Glutamatergic neuron (in vitro differentiated cells): ENCODE results near the gene SREBF2. TPM values are rescaled to one million over a fixed set of nuclear protein-coding genes. Genes with fewer than 3 reads are reported as not detected.

ENCODE experiments used
- DNase-seq: peaks from one replicate; pipeline ENCODE4 v3.0.0; 2022
- H3K27ac Mint-ChIP-seq: one replicate; pipeline ENCODE4 v1.8.0; 2020; ENCODE audit warnings: mild to moderate bottlenecking, mixed read lengths, inconsistent platforms; ENCODE audit not compliant: unreplicated experiment
- H3K27me3 Mint-ChIP-seq: one replicate; pipeline ENCODE4 v1.8.0; 2020; ENCODE audit warnings: mild to moderate bottlenecking, moderate library complexity, mixed read lengths, inconsistent platforms; ENCODE audit not compliant: unreplicated experiment
- H3K36me3 Mint-ChIP-seq: one replicate; pipeline ENCODE4 v1.8.0; 2020; ENCODE audit warnings: mild to moderate bottlenecking, mixed read lengths, inconsistent platforms; ENCODE audit not compliant: unreplicated experiment
- H3K4me1 Mint-ChIP-seq: one replicate; pipeline ENCODE4 v1.8.0; 2020; ENCODE audit warnings: mild to moderate bottlenecking, low read depth, mixed read lengths, inconsistent platforms; ENCODE audit not compliant: unreplicated experiment
- H3K4me3 Mint-ChIP-seq: one replicate; pipeline ENCODE4 v1.8.0; 2020; ENCODE audit warnings: mild to moderate bottlenecking, mixed read lengths, inconsistent platforms; ENCODE audit not compliant: unreplicated experiment
- H3K9me3 Mint-ChIP-seq: one replicate; pipeline ENCODE4 v1.8.0; 2020; ENCODE audit warnings: mild to moderate bottlenecking, moderate library complexity, mixed read lengths, inconsistent platforms; ENCODE audit not compliant: unreplicated experiment
- total RNA-seq: library from RNA; stranded (reverse); fragmentation: NEBNext Ultra II Directional; extraction: Animal tissue kit (Norgen Biotek cat#: 25700); gene quantifications from one replicate; pipeline ENCODE4 v1.2.1, GENCODE V29; 2021; ENCODE audit not compliant: unreplicated experiment
- TF ChIP-seq, protein P1 (sequence below): fragments of 200-600 bp; sonication (generic); IDR thresholded peaks from one replicate; pipeline ENCODE4 v1.5.0; 2021; ENCODE audit not compliant: partially characterized antibody, unreplicated experiment

Gene SREBF2
- total RNA-seq, 1 donor from 2014 or later: 291 TPM

DNA sequence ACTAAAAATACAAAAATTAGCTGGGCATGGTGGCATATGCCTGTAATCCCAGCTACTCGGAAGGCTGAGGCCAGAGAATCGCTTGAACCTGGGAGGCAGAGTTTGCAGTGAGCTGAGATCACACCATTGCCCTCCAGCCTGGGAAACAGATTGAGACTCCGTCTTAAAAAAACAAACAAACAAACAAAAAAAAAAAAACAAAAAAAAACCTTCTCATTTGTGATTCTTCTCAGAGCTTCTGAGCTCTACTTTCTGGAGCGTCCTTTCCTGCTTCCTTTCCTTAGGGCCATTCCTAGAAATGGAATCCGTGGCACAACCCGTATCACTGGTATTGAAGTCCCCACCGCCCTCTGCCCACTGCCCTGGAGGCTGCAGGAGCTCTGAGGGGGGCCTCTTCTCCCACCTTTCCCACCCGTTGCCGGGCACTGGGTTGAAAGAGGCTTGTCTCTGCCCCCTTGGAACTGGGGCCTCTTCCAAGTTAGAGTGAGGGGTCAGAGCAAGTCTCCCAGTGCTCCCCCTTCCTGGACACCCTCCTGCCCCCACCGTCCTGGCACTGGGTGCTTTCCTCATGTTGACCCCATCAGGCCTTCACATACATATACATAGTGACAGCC lies 83.9 kb downstream of the SREBF2 start:
- TF ChIP-seq, protein P1, sequence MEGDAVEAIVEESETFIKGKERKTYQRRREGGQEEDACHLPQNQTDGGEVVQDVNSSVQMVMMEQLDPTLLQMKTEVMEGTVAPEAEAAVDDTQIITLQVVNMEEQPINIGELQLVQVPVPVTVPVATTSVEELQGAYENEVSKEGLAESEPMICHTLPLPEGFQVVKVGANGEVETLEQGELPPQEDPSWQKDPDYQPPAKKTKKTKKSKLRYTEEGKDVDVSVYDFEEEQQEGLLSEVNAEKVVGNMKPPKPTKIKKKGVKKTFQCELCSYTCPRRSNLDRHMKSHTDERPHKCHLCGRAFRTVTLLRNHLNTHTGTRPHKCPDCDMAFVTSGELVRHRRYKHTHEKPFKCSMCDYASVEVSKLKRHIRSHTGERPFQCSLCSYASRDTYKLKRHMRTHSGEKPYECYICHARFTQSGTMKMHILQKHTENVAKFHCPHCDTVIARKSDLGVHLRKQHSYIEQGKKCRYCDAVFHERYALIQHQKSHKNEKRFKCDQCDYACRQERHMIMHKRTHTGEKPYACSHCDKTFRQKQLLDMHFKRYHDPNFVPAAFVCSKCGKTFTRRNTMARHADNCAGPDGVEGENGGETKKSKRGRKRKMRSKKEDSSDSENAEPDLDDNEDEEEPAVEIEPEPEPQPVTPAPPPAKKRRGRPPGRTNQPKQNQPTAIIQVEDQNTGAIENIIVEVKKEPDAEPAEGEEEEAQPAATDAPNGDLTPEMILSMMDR: no peak
- Mint-ChIP-seq H3K36me3 (no peaks in the 10 kb centered on the region), H3K4me3 (no peak overlapping the region), H3K4me1 (peaks cover 2% of the 10 kb centered on the region), H3K9me3 (peaks cover 5% of the 10 kb centered on the region), H3K27me3 (peaks cover 32% of the 10 kb centered on the region), H3K27ac (no peak overlapping the region)
- no peak for DNase-seq

DNA sequence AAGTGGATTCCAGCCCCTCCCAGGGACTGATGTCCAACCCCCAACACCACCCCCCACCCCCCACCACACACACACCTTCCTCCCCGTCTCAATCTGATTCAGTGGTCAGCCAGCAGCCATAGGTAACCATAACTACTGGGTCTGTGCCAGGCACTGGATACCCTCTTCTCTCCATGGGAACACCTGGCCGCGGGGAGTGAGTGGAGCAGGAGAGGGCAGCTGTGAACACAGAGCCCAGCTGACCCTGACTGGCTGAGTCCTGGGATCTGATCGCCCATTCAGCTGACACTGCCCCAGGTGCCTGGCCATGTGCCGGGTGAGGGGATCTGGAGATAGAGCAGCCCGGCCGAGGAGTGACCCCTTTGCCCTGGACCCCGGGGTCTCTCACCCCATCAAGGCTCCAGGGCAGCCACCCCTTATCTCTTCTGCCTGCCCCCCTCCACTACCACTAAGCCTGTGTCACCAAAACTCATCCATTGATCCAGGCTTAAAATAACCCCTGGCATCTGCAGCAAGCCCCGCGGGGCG lies 84.5 kb downstream of the SREBF2 start:
- no peak overlapping the region for H3K27ac Mint-ChIP-seq
- peaks cover 2% of the 10 kb centered on the region for H3K4me1 Mint-ChIP-seq
- TF ChIP-seq, protein P1: no peak
- H3K4me3 Mint-ChIP-seq: no peak overlapping the region
- peaks cover 5% of the 10 kb centered on the region for H3K9me3 Mint-ChIP-seq
- DNase-seq: no peak
- H3K36me3 Mint-ChIP-seq: no peaks in the 10 kb centered on the region
- peaks cover 27% of the 10 kb centered on the region for H3K27me3 Mint-ChIP-seq

DNA sequence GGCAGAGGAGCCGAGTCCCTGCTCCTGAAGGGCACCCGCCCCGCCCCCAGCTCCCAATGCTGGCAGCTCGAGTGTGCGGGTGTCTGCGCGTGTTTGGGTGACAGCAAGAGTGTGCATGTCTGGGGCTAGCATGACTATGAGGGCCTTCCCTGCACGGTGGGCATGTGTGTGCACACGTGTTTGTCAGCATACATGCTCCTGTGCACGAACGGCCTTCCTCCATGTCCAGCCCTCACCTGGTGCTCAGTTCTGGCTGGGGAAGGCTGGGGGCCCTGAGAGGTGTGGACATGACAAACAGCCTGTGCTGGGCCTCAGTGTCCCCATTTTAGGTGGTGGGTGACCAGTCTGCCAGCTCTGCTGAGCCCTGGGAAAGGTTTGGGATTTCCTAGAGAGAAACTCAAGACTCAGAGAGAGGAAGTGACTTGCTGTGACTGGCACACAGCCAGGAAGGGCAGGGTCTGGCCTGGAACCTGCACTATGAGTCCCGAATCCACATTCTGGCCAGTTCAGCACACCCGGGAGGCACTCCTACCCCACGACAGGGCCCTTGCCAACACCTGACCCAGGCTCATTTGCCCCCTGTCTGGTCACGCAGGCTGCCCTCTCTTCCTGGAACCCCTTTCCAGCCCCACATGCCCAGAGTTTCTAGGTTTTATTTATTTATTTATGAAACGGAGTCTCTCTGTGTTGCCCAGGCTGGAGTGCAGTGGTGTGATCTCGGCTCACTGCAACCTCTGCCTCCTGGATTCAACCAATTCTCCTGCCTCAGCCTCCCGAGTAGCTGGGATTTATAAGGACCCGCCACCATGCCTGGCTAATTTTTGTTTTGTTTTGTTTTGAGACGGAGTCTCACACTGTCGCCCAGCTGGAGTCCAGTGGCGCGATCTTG lies 85.2 kb downstream of the SREBF2 start:
- H3K27ac Mint-ChIP-seq: no peak overlapping the region
- H3K27me3 Mint-ChIP-seq: peaks cover 22% of the 10 kb centered on the region
- no peak for DNase-seq
- H3K4me3 Mint-ChIP-seq: no peak overlapping the region
- peaks cover 5% of the 10 kb centered on the region for H3K9me3 Mint-ChIP-seq
- TF ChIP-seq, protein P1: no peak
- H3K4me1 Mint-ChIP-seq: peaks cover 2% of the 10 kb centered on the region
- H3K36me3 Mint-ChIP-seq: no peaks in the 10 kb centered on the region

DNA sequence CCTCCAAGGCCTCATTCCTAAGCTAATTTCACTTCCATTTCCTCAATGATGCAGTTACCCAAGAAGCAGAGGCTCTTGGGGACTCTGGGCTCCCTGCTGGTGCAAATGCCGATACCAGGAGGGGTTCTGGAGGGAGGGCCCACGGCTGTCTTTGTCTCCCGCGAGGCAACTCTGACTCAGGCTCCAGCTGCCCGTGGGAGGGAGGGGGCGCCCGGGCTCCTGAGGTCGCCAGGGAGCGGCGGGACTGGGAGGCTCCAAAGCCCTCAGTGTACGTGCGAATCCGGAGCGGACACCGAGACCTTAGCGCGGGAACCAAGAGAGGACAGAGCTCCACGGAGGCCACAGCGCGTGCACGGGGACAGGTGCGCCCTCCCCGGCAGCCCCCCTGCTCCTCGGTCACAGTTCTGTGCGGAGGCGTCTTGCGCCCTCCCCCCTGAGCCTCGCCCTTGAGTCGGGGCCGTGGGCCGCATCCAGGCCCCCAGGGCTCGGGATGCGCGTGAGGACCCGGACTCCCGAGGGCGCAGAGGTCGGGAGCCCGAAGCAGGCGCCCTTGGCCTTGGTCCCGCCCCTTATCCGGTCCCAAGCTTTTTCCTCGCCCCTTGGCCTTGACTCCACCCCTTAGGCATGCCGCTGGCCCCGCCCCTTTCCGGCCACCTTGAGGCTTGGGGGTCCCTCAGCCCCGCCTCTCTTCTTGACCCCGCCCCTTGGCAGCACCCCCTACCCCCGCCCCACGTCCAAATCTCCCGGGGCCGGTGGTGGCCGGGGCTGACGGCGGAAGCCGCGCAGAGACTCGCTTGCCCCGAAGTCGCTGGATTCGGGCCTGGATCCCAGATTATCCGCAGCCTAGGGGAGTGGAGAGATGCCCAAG lies 86.7 kb downstream of the SREBF2 start:
- peaks cover 23% of the 10 kb centered on the region for H3K27me3 Mint-ChIP-seq
- peak; percentile 81 for DNase-seq
- H3K4me1 Mint-ChIP-seq: peaks cover 2% of the 10 kb centered on the region
- H3K36me3 Mint-ChIP-seq: no peaks in the 10 kb centered on the region
- no peak overlapping the region for H3K27ac Mint-ChIP-seq
- TF ChIP-seq, protein P1: no peak
- no peak overlapping the region for H3K4me3 Mint-ChIP-seq
- H3K9me3 Mint-ChIP-seq: peaks cover 5% of the 10 kb centered on the region
